K562 treated with DMSO at 1 percent for 4 hours (cell line): Measurements from ENCODE around the gene DNAJC16. TPM values are rescaled to one million over a fixed set of nuclear protein-coding genes. Genes with fewer than 3 reads are reported as not detected.

Experiments used
- total RNA-seq: library from RNA; unstranded; fragments of 300-600 nt; gene quantifications from 2 replicates; pipeline ENCODE4 v1.2.3, GENCODE V29; 2022; ENCODE audit not compliant: insufficient read depth

The DNAJC16 gene
- 4.5 and 7.2 TPM in 2 replicates for total RNA-seq

GRCh38 chr1:15526490-15527339 is at the start of gene DNAJC16:
Gene DNAJC16 (plus strand): TSS chr1:15526848. CDS start chr1:15529106, 2,258 bp downstream.

DNA sequence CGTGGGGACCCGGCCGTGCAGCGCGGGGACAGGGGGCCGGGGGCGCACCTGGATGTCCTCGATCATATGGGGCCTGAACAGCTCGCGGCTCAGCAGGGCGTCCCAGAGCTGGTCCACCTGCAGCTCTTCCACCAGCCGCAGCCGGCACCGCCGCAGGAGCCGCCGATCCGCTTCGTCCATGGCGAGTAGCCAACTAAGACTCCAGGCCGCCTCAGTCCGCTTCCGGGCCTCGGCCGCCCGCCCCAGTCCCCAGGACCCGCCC is 2.7 kb upstream of the DNAJC16 start, which contains the start of gene CASP9:
Gene CASP9, minus strand, starts transcription at position 195 of the 262 bp plus-strand sequence. Its CDS starts 15 bp downstream, at position 180.

GRCh38 chr1:15584489-15585363 is 58.1 kb downstream of the DNAJC16 start, which contains the start of gene AGMAT:
Gene AGMAT (minus strand): TSS chr1:15585051. CDS start chr1:15584967, 84 bp downstream.

DNA sequence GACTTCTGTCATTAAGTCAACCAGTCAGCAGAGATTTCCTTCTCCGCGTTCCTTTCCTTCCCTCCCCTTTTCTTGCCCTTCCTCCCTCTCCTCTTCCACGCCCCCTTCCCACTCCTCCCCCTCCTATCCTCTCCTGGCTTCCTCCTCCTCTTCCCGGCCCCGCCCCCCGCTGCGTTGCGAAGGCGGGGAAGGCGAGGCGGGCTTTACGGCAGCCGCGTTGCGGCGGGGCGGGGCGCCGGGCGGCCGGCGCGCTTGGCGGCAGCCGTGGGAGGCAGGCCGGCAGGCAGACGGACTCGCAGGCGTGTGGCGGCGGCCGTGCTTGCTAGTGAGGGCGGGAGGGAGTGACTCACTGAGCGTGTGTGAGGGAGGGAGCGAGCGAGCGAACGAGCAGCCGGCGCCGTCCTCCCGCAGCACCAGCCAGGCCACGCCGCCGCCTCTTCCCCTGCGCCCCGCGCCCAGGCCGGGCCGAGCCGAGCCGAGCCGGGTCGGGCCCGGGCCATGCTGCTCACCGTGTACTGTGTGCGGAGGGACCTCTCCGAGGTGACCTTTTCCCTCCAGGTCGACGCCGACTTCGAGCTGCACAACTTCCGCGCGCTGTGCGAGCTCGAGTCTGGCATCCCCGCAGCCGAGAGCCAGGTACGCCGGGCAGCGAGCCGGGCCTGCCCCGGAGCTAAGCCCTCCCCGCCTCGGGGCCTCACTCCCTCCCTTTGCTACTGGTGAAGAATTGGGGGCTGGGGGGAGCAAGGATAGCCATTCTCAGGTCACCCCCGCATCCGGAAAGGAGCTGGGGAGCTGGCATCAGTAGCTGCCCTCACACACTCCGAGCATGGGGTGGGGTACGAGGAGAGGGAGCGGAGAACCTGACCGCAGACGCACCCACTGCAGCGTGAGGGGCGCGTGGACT is 90.8 kb downstream of the DNAJC16 start, which contains the start of gene DDI2:
Gene DDI2, plus strand, starts transcription at position 286 of the 904 bp plus-strand sequence. Its CDS starts 213 bp downstream, at position 499.

Other genes with a start within 250 kb of the DNAJC16 start
- 59.8 and 63.3 TPM in 2 replicates for gene EFHD2, start 117.0 kb upstream of the DNAJC16 start, total RNA-seq
- gene CTRC, start 88.4 kb upstream of the DNAJC16 start, total RNA-seq = not detected in 2 replicates
- not detected in 2 replicates for gene CELA2A, start 70.1 kb upstream of the DNAJC16 start, total RNA-seq
- gene CELA2B, start 50.7 kb upstream of the DNAJC16 start, total RNA-seq = not detected in 2 replicates
- gene CASP9, start 2.6 kb upstream of the DNAJC16 start, total RNA-seq = 37.2 and 39.4 TPM in 2 replicates
- not detected in 2 replicates for gene AGMAT, start 58.2 kb downstream of the DNAJC16 start, total RNA-seq
- 11.0 and 14.6 TPM in 2 replicates for gene DDI2, start 90.6 kb downstream of the DNAJC16 start, total RNA-seq
- gene PLEKHM2, start 157.5 kb downstream of the DNAJC16 start, total RNA-seq = 85.4 and 88.8 TPM in 2 replicates
- gene SLC25A34, start 209.4 kb downstream of the DNAJC16 start, total RNA-seq = 1.1 and 2.8 TPM in 2 replicates
- gene TMEM82, start 215.7 kb downstream of the DNAJC16 start, total RNA-seq = not detected in 2 replicates
- not detected in 2 replicates for gene FBLIM1, start 231.9 kb downstream of the DNAJC16 start, total RNA-seq